OCI-LY7 (cell line): ENCODE results near the gene TRIM49B. TPM values are rescaled to one million over a fixed set of nuclear protein-coding genes. Genes with fewer than 3 reads are reported as not detected.

Source experiments
- small RNA-seq: library from RNA; depleted of rRNA; stranded (forward); fragments of <200 nt; gene quantifications from one replicate; pipeline ENCODE3, GENCODE V24; 2014
- total RNA-seq, 2 experiments: library from RNA; depleted of rRNA in 1 of 2; stranded (reverse); fragments of >200 nt in 1 of 2; shearing (Covaris generic) in 1 of 2; gene quantifications; 2 replicates each; pipeline ENCODE4 v1.2.3, GENCODE V29; 2014 to 2022

TRIM49B gene
- total RNA-seq, 2 experiments from 2014 or later = not detected

Small RNA genes lying within 50 kb of the gene (small RNA-seq; reads per million reads assigned to genes)
- not detected for gene AC084851.1

Other genes starting within 250 kb of the TRIM49B start
- gene TRIM51G, start 44.9 kb upstream of the TRIM49B start, total RNA-seq (2014; rRNA removed; shearing (Covaris generic)) = not detected in 2 replicates
- gene TRIM51G, start 44.9 kb upstream of the TRIM49B start, total RNA-seq (2022) = not detected in 2 replicates
- not detected in 2 replicates for gene TRIM64C, start 30.3 kb downstream of the TRIM49B start, total RNA-seq (2014; rRNA removed; shearing (Covaris generic))
- gene TRIM64C, start 30.3 kb downstream of the TRIM49B start, total RNA-seq (2022) = not detected in 2 replicates
- not detected in 2 replicates for gene FOLH1, start 179.8 kb downstream of the TRIM49B start, total RNA-seq (2014; rRNA removed; shearing (Covaris generic))
- not detected in 2 replicates for gene FOLH1, start 179.8 kb downstream of the TRIM49B start, total RNA-seq (2022)